HG02588 (cell line): ENCODE measurements around the gene GNB1L.
"Not testable (repeated sequence)": the region's sequence is repeated elsewhere in the genome, so short reads cannot be mapped to it uniquely, and the experiment has no call there.

Experiments used
- ATAC-seq: cut with Tn5 transposase; IDR thresholded peaks from one replicate; pipeline ENCODE4 v1.9.1; 2021; ENCODE audit warnings: mild to moderate bottlenecking, moderate library complexity; ENCODE audit not compliant: unreplicated experiment

Gene GNB1L

GRCh38 chr22:19846620-19847344, 7.9 kb downstream of the GNB1L start:
- no peak for ATAC-seq

GRCh38 chr22:19845054-19845722, 9.5 kb downstream of the GNB1L start:
- ATAC-seq = no peak

GRCh38 chr22:19844377-19845053, 10.2 kb downstream of the GNB1L start:
- no peak for ATAC-seq

GRCh38 chr22:19843857-19844376, 10.8 kb downstream of the GNB1L start:
- ATAC-seq = no peak

GRCh38 chr22:19843107-19843856, 11.4 kb downstream of the GNB1L start:
- ATAC-seq = no peak

GRCh38 chr22:19842393-19843106, 12.1 kb downstream of the GNB1L start:
- ATAC-seq = no peak

- no peak for ATAC-seq
These were observed 12.9 kb downstream of the GNB1L start for GRCh38 chr22:19841641-19842392.

- no peak for ATAC-seq
These were observed 13.6 kb downstream of the GNB1L start for GRCh38 chr22:19840955-19841640.

GRCh38 chr22:19840059-19840458, 14.6 kb downstream of the GNB1L start:
- ATAC-seq = no peak

- no peak for ATAC-seq
These were observed 16.8 kb downstream of the GNB1L start for GRCh38 chr22:19837915-19838314.

GRCh38 chr22:19836512-19836911, 18.2 kb downstream of the GNB1L start:
- ATAC-seq = no peak

- no peak for ATAC-seq
These were observed 20.1 kb downstream of the GNB1L start for GRCh38 chr22:19834599-19834998.

GRCh38 chr22:19833327-19833726, 21.3 kb downstream of the GNB1L start:
- not testable (repeated sequence) for ATAC-seq

- no peak for ATAC-seq
These were observed 22.1 kb downstream of the GNB1L start for GRCh38 chr22:19832476-19833108.

- not testable (repeated sequence) for ATAC-seq
These were observed 22.7 kb downstream of the GNB1L start for GRCh38 chr22:19831979-19832378.

- ATAC-seq = no peak
These were observed 23.7 kb downstream of the GNB1L start for GRCh38 chr22:19831016-19831415.

- ATAC-seq = no peak
These were observed 26.7 kb downstream of the GNB1L start for GRCh38 chr22:19828035-19828401.

- ATAC-seq = no peak
These were observed 27.2 kb downstream of the GNB1L start for GRCh38 chr22:19827341-19828034.
